Adrenal gland (tissue), 12 donors: ENCODE results near the gene PLA2G2C. TPM values are rescaled to one million over a fixed set of nuclear protein-coding genes. Genes with fewer than 3 reads are reported as not detected.

Experiments used
- DNase-seq, 7 donors: peaks; one replicate each; pipeline ENCODE4 v3.0.0-alpha.2; 2019 to 2020
- H3K27ac ChIP-seq, 5 donors: fragments of 200-600 bp; sonication (generic) in 4 of 5; 1 replicate in 3 of 5; 2 replicates in 2 of 5; pipeline versions ENCODE4 v1.5.1 to v1.8.0; 2016 to 2020; ENCODE audit warnings: mild to moderate bottlenecking in 1 of 5
- H3K27me3 ChIP-seq: fragments of 200-600 bp; 2 replicates; pipeline ENCODE4 v1.8.0; 2021
- H3K36me3 ChIP-seq, 2 donors: fragments of 200-600 bp; replicated peaks in 1 of 2; 1 replicate in 1 of 2; 2 replicates in 1 of 2; pipeline versions ENCODE4 v1.5.1 to v1.8.0; 2018 to 2022
- H3K4me1 ChIP-seq, 2 donors: fragments of 200-600 bp; replicated peaks in 1 of 2; 1 replicate in 1 of 2; 2 replicates in 1 of 2; pipeline versions ENCODE4 v1.5.1 to v1.8.0; 2018 to 2021
- H3K4me3 ChIP-seq, 4 donors: fragments of 200-600 bp; sonication (generic) in 3 of 4; one replicate each; pipeline ENCODE4 v1.5.1; 2016 to 2018
- H3K9me3 ChIP-seq, 3 donors: fragments of 200-600 bp; sonication (generic) in 1 of 3; replicated peaks in 1 of 3; 1 replicate in 2 of 3; 2 replicates in 1 of 3; pipeline versions ENCODE4 v1.5.1 to v1.8.0; 2016 to 2021
- POLR2A ChIP-seq, 2 donors: fragments of 450-650 bp; IDR thresholded peaks; one replicate each; pipeline ENCODE4 v1.6.1; 2017; ENCODE audit warnings: antibody characterized with exemption in 2 of 2, mild to moderate bottlenecking in 2 of 2, moderate library complexity in 1 of 2
- WGBS, 4 donors: extraction: QIAGEN DNeasy Blood & Tissue Kit in 2 of 4; methylation state at CpG; one replicate each; pipeline versions ENCODE4 v1.1.5 to v1.1.7; 2013 to 2017; 5-methylcytosine and 5-hydroxymethylcytosine counted together
- intact Hi-C, 2 donors: fragments of 100-400 bp; cut with DNase I; formaldehyde crosslinking; loops; one replicate each; pipeline versions ENCODE4 v1.14.1 to v1.15.0; 2022 to 2023
- polyA plus RNA-seq, 3 donors: library from polyadenylated mRNA; stranded (reverse); fragments of 200-250 nt in 2 of 3; fragments of 350-450 nt in 1 of 3; fragmentation: Illumina TruSeq in 1 of 3; extraction: RNeasy Lipid Tissue Mini Kit (QIAGEN cat#74804) in 1 of 3; gene quantifications; one replicate each; pipeline ENCODE4 v1.2.3, GENCODE V29; 2013 to 2014
- total RNA-seq, 9 donors: library from RNA; depleted of rRNA in 4 of 9; stranded (reverse); fragments of >200 nt in 4 of 9; fragments of 120-200 nt in 1 of 9; fragmentation: NEBNext Ultra II Directional in 1 of 9; extraction: Animal tissue kit (Norgen Biotek cat#: 25700) in 1 of 9; gene quantifications; one replicate each; pipeline versions ENCODE4 v1.1.0 to v1.2.4, GENCODE V29; 2013 to 2023
- TF ChIP-seq, protein P1 (sequence below), 6 experiments: fragments of 450-650 bp in 4 of 6; fragments of 200-600 bp in 2 of 6; sonication (generic) in 1 of 6; IDR thresholded peaks; 1 replicate in 5 of 6; 2 replicates in 1 of 6; pipeline versions ENCODE4 v1.5.1 to v1.8.0; 2016 to 2021; ENCODE audit warnings: antibody characterized with exemption in 6 of 6, mild to moderate bottlenecking in 2 of 6, moderate library complexity in 1 of 6
- donor health status: healthy with polysubstance abuse.
- donor health status: Bipolar disorder and iron deficiency.
- donor health status: DM: yes; HTN: yes; CAD: no.
- donor health status: DM: no; HTN: no; CAD: no.
- donor health status: DM: no; HTN: no; CAD: no.
- donor health status: DM: yes; HTN: yes; CAD: no.

Gene PLA2G2C
- total and polyA plus RNA-seq, 12 donors: 0.07 to 0.39 (median 0.12) TPM; not detected in 6

GRCh38 chr1:20211511-20211931 is 25.2 kb upstream of the PLA2G2C start:
- Histone ChIP-seq H3K27ac (peak overlapping the region; percentile 45 to 93 (median 83)), H3K4me1 (peaks cover 17 to 28% of the 10 kb centered on the region in 2 donors), H3K36me3 (no peaks in the 10 kb centered on the region), H3K4me3 (no peak overlapping the region), H3K9me3 (no peaks in the 10 kb centered on the region), H3K27me3 (no peaks in the 10 kb centered on the region)
- intact Hi-C loops: loop anchor here (5.0 to 10.0 kb wide), 3 partner anchors 163 to 281 kb away; no protein-coding TSS in a partner anchor
- 35 to 44% (median 43%) methylated on average over 4 of the region's 4 CpGs for WGBS, 4 donors
- DNase-seq: peak; percentile 42 to 90 (median 75)
- TF ChIP-seq, protein P1, sequence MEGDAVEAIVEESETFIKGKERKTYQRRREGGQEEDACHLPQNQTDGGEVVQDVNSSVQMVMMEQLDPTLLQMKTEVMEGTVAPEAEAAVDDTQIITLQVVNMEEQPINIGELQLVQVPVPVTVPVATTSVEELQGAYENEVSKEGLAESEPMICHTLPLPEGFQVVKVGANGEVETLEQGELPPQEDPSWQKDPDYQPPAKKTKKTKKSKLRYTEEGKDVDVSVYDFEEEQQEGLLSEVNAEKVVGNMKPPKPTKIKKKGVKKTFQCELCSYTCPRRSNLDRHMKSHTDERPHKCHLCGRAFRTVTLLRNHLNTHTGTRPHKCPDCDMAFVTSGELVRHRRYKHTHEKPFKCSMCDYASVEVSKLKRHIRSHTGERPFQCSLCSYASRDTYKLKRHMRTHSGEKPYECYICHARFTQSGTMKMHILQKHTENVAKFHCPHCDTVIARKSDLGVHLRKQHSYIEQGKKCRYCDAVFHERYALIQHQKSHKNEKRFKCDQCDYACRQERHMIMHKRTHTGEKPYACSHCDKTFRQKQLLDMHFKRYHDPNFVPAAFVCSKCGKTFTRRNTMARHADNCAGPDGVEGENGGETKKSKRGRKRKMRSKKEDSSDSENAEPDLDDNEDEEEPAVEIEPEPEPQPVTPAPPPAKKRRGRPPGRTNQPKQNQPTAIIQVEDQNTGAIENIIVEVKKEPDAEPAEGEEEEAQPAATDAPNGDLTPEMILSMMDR (IDR thresholded peaks at IDR 0.05): no peak
- TF ChIP-seq POLR2A (IDR thresholded peaks at IDR 0.05): peak in 1 of 2 donors; percentile 48

GRCh38 chr1:20210736-20211460 is 24.6 kb upstream of the PLA2G2C start:
- intact Hi-C loops: loop anchor here (5.0 to 10.0 kb wide), 3 partner anchors 164 to 281 kb away; no protein-coding TSS in a partner anchor
- 42 to 63% (median 50%) methylated on average over 9 to 10 of the region's 10 CpGs for WGBS, 4 donors
- peak overlapping the region; percentile 50 to 93 (median 83) for H3K27ac ChIP-seq
- H3K36me3 ChIP-seq: no peaks in the 10 kb centered on the region
- peak in 1 of 2 donors; percentile 7 for TF ChIP-seq POLR2A (IDR thresholded peaks at IDR 0.05)
- TF ChIP-seq, protein P1 (IDR thresholded peaks at IDR 0.05): no peak
- H3K9me3 ChIP-seq: no peaks in the 10 kb centered on the region
- DNase-seq: peak; percentile 71 to 95 (median 91)
- peaks cover 17 to 28% of the 10 kb centered on the region in 2 donors for H3K4me1 ChIP-seq
- H3K4me3 ChIP-seq: no peak overlapping the region
- H3K27me3 ChIP-seq: no peaks in the 10 kb centered on the region

GRCh38 chr1:20209471-20209870 is 23.2 kb upstream of the PLA2G2C start:
- DNase-seq: no peak
- Histone ChIP-seq H3K27ac (no peak overlapping the region), H3K4me1 (peaks cover 17 to 28% of the 10 kb centered on the region in 2 donors), H3K36me3 (no peaks in the 10 kb centered on the region), H3K4me3 (no peak overlapping the region), H3K9me3 (no peaks in the 10 kb centered on the region), H3K27me3 (no peaks in the 10 kb centered on the region)
- TF ChIP-seq, protein P1 (IDR thresholded peaks at IDR 0.05): no peak
- TF ChIP-seq POLR2A (IDR thresholded peaks at IDR 0.05): no peak
- WGBS, 4 donors: 79 to 91% (median 86%) methylated on average over 4 of the region's 4 CpGs
- intact Hi-C loops: no loop called here

DNA sequence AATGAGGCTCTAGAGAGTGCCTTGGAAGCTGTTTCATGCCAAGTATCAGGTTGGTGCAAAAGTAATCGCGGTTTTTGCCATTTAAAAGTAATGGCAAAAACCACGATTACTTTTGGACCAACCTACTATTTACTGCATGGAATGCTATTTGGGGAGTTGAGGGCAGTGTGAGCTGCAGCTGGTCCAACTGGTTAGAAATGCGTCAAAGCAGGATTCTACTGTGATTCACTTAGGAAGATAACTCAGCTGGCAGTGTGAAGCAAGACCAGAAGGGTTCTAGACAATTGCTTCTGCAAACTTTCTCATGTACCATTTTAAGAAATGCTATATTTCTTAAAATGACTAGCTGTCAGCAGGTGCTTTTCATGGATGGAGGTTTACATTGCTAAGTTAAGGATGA is 21.2 kb upstream of the PLA2G2C start:
- Histone ChIP-seq H3K27me3 (no peaks in the 10 kb centered on the region), H3K4me1 (peaks cover 14 to 20% of the 10 kb centered on the region in 2 donors), H3K27ac (no peak overlapping the region), H3K4me3 (no peak overlapping the region), H3K9me3 (no peaks in the 10 kb centered on the region), H3K36me3 (no peaks in the 10 kb centered on the region)
- WGBS, 4 donors: 84 to 90% (median 87%) methylated on average over 4 of the region's 4 CpGs
- TF ChIP-seq POLR2A (IDR thresholded peaks at IDR 0.05): no peak
- TF ChIP-seq, protein P1 (IDR thresholded peaks at IDR 0.05): no peak
- no peak for DNase-seq
- intact Hi-C loops: no loop called here
